Heart right ventricle (tissue), 16 donors: ENCODE data around the gene COBLL1. TPM values are rescaled to one million over a fixed set of nuclear protein-coding genes. Genes with fewer than 3 reads are reported as not detected.
"Not testable (repeated sequence)": the region's sequence is repeated elsewhere in the genome, so short reads cannot be mapped to it uniquely, and the experiment has no call there.

Experiments
- ATAC-seq, 8 donors: fragments of 200-7000 bp; cut with Tn5 transposase; one replicate each; pipeline ENCODE4 v1.9.1; 2020; ENCODE audit warnings: mild to moderate bottlenecking in 8 of 8, moderate library complexity in 8 of 8, moderate number of reproducible peaks in 1 of 8
- DNase-seq, 2 donors: peaks; one replicate each; pipeline ENCODE4 v3.0.0-alpha.2; 2020
- H3K27ac ChIP-seq, 10 donors: fragments of 200-600 bp; sonication (generic) in 2 of 10; one replicate each; pipeline versions ENCODE4 v1.5.0 to v1.8.0; 2020 to 2022; ENCODE audit warnings: mild to moderate bottlenecking in 3 of 10
- H3K27me3 ChIP-seq, 7 donors: fragments of 200-600 bp; one replicate each; pipeline ENCODE4 v1.8.0; 2021 to 2022; ENCODE audit warnings: mild to moderate bottlenecking in 2 of 7
- H3K36me3 ChIP-seq, 9 donors: fragments of 200-600 bp; sonication (generic) in 1 of 9; one replicate each; pipeline versions ENCODE4 v1.5.0 to v1.8.0; 2020 to 2022; ENCODE audit warnings: mild to moderate bottlenecking in 2 of 9
- H3K4me1 ChIP-seq, 9 donors: fragments of 200-600 bp; sonication (generic) in 1 of 9; one replicate each; pipeline versions ENCODE4 v1.5.0 to v1.8.0; 2020 to 2022; ENCODE audit warnings: mild to moderate bottlenecking in 4 of 9
- H3K4me3 ChIP-seq, 10 donors: fragments of 200-600 bp; sonication (generic) in 2 of 10; one replicate each; pipeline versions ENCODE4 v1.5.0 to v1.8.0; 2020 to 2022; ENCODE audit warnings: mild to moderate bottlenecking in 7 of 10, moderate library complexity in 2 of 10
- H3K9me3 ChIP-seq, 11 donors: fragments of 200-600 bp in 10 of 11; sonication (generic) in 2 of 11; one replicate each; pipeline versions ENCODE4 v1.5.0 to v1.8.0; 2013 to 2022; ENCODE audit warnings: mild to moderate bottlenecking in 2 of 11, control low read depth in 1 of 11, moderate library complexity in 1 of 11
- CTCF ChIP-seq, 9 donors: fragments of 200-600 bp; sonication (generic) in 2 of 9; IDR thresholded peaks; one replicate each; pipeline versions ENCODE4 v1.5.0 to v1.8.0; 2021 to 2022; ENCODE audit warnings: antibody characterized with exemption in 9 of 9, mild to moderate bottlenecking in 5 of 9, moderate library complexity in 1 of 9
- WGBS, 2 donors: extraction: QIAGEN DNeasy Blood & Tissue Kit; methylation state at CpG; one replicate each; pipeline ENCODE4 v1.1.7; 2013; ENCODE audit warnings: inconsistent platforms in 1 of 2; 5-methylcytosine and 5-hydroxymethylcytosine counted together
- intact Hi-C, 10 donors: fragments of 100-400 bp; cut with DNase I; formaldehyde crosslinking; loops; one replicate each; pipeline versions ENCODE4 v1.11.1 to v1.14.2; 2022
- polyA plus RNA-seq, 2 donors: library from polyadenylated mRNA; stranded (reverse); fragments of 200-250 nt; gene quantifications; one replicate each; pipeline ENCODE4 v1.2.3, GENCODE V29; 2013
- total RNA-seq, 10 donors: library from RNA; stranded (reverse); fragmentation: NEBNext Ultra II Directional in 3 of 10; extraction: Animal tissue kit (Norgen Biotek cat#: 25700) in 3 of 10; gene quantifications; one replicate each; pipeline versions ENCODE4 v1.2.1 to v1.2.4, GENCODE V29; 2021 to 2023
- donor health status: Arrhythmogenic right ventricular cardiomyopathy.
- donor health status: ischemic (EF 13 %, LVEDD 7.1; RV severe dilation, severe dysfunction).
- donor health status: healthy with polysubstance abuse.
- donor health status: DM: no; HTN: yes; CAD: no.
- donor health status: DM: no; HTN: no; CAD: no.
- donor health status: ischemic (EF 25% LVEDD 6.9; RV normal size, moderate dysfunction).
- donor health status: ischemic (EF 25% LVEDD 5.7; RV mildly dilated, moderate dysfunction).
- donor health status: healthy.
- donor health status: DM: yes; HTN: yes; CAD: no.
- donor health status: Ischemic cardiomyopathy.
- donor health status: ischemic (EF 35%, LVEDD 5.7; RV mildly dilated, moderate dysfunction).
- donor health status: nonischemic (EF 11% LVEDD 7.7; RV severe dilation, severe dysfunction).
- donor health status: DM: yes; HTN: yes; CAD: no.
- donor health status: PGD.
- donor health status: ischemic (EF 29% LVEDD 5.4; RV normal size, mild dysfunction).
- donor health status: nonischemic (EF 23%, LVEDD 6.1; RV moderate dilation, normal function).

COBLL1 gene
- total and polyA plus RNA-seq, 12 donors: 5.0 to 20.5 (median 15.0) TPM

GRCh38 chr2:164764996-164765395 lies 76.6 kb downstream of the COBLL1 start:
- TF ChIP-seq CTCF (IDR thresholded peaks at IDR 0.05): no peak
- H3K4me1 ChIP-seq: peaks cover 0 to 22% (median 2%) of the 10 kb centered on the region in 9 donors
- no peaks in the 10 kb centered on the region for H3K36me3 ChIP-seq
- DNase-seq (no peak), ATAC-seq (no peak)
- no peaks in the 10 kb centered on the region for H3K27me3 ChIP-seq
- WGBS, 2 donors: 81 to 88% methylated on average over 3 of the region's 3 CpGs
- peaks cover 0 to 3% (median 0%) of the 10 kb centered on the region in 11 donors for H3K9me3 ChIP-seq
- no peak overlapping the region for H3K27ac ChIP-seq
- intact Hi-C loops: no loop called here
- no peak overlapping the region for H3K4me3 ChIP-seq

- Histone ChIP-seq H3K27ac (no peak overlapping the region), H3K27me3 (no peaks in the 10 kb centered on the region), H3K36me3 (no peaks in the 10 kb centered on the region), H3K4me3 (no peak overlapping the region), H3K9me3 (peaks cover 0 to 3% (median 0%) of the 10 kb centered on the region in 11 donors), H3K4me1 (peaks cover 0 to 21% (median 0%) of the 10 kb centered on the region in 9 donors)
- no peak for TF ChIP-seq CTCF (IDR thresholded peaks at IDR 0.05)
- DNase-seq: no peak
- 93 to 95% methylated on average over 1 of the region's 1 CpG for WGBS, 2 donors
- intact Hi-C loops: no loop called here
- ATAC-seq: no peak
Measured at GRCh38 chr2:164764474-164764873, 77.1 kb downstream of the COBLL1 start.

GRCh38 chr2:164763431-164763830 lies 78.2 kb downstream of the COBLL1 start:
- ATAC-seq: no peak
- Histone ChIP-seq H3K27ac (no peak overlapping the region), H3K9me3 (peaks cover 0 to 3% (median 0%) of the 10 kb centered on the region in 11 donors), H3K4me1 (peaks cover 0 to 21% (median 4%) of the 10 kb centered on the region in 9 donors), H3K36me3 (no peaks in the 10 kb centered on the region), H3K27me3 (no peaks in the 10 kb centered on the region), H3K4me3 (no peak overlapping the region)
- WGBS, 2 donors: 93 to 98% methylated on average over 5 of the region's 5 CpGs
- TF ChIP-seq CTCF (IDR thresholded peaks at IDR 0.05): no peak
- intact Hi-C loops: no loop called here
- no peak for DNase-seq

- H3K9me3 ChIP-seq: peaks cover 0 to 3% (median 0%) of the 10 kb centered on the region in 11 donors
- no peak for DNase-seq
- H3K4me1 ChIP-seq: peaks cover 0 to 23% (median 12%) of the 10 kb centered on the region in 9 donors
- no peak overlapping the region for H3K27ac ChIP-seq
- no peaks in the 10 kb centered on the region for H3K27me3 ChIP-seq
- no peak overlapping the region for H3K4me3 ChIP-seq
- intact Hi-C loops: no loop called here
- ATAC-seq: no peak
- WGBS, 2 donors: 87 to 89% methylated on average over 1 of the region's 1 CpG
- H3K36me3 ChIP-seq: no peaks in the 10 kb centered on the region
- no peak for TF ChIP-seq CTCF (IDR thresholded peaks at IDR 0.05)
Measured at GRCh38 chr2:164761737-164762460, 79.7 kb downstream of the COBLL1 start.

GRCh38 chr2:164761201-164761600 lies 80.4 kb downstream of the COBLL1 start:
- ATAC-seq, H3K9me3 ChIP-seq, H3K27me3 ChIP-seq, DNase-seq, intact Hi-C loops, H3K27ac ChIP-seq, H3K4me3 ChIP-seq, H3K36me3 ChIP-seq: not testable (repeated sequence)
- 90 to 94% methylated on average over 9 of the region's 9 CpGs for WGBS, 2 donors
- peaks cover 0 to 29% (median 15%) of the 10 kb centered on the region in 9 donors for H3K4me1 ChIP-seq
